Measurements from ENCODE around the gene AFAP1L1.

GRCh38 chr5:149242339-149242738, 29.3 kb upstream of the AFAP1L1 start:
- TF ChIP-seq, protein P1, sequence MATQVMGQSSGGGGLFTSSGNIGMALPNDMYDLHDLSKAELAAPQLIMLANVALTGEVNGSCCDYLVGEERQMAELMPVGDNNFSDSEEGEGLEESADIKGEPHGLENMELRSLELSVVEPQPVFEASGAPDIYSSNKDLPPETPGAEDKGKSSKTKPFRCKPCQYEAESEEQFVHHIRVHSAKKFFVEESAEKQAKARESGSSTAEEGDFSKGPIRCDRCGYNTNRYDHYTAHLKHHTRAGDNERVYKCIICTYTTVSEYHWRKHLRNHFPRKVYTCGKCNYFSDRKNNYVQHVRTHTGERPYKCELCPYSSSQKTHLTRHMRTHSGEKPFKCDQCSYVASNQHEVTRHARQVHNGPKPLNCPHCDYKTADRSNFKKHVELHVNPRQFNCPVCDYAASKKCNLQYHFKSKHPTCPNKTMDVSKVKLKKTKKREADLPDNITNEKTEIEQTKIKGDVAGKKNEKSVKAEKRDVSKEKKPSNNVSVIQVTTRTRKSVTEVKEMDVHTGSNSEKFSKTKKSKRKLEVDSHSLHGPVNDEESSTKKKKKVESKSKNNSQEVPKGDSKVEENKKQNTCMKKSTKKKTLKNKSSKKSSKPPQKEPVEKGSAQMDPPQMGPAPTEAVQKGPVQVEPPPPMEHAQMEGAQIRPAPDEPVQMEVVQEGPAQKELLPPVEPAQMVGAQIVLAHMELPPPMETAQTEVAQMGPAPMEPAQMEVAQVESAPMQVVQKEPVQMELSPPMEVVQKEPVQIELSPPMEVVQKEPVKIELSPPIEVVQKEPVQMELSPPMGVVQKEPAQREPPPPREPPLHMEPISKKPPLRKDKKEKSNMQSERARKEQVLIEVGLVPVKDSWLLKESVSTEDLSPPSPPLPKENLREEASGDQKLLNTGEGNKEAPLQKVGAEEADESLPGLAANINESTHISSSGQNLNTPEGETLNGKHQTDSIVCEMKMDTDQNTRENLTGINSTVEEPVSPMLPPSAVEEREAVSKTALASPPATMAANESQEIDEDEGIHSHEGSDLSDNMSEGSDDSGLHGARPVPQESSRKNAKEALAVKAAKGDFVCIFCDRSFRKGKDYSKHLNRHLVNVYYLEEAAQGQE (IDR thresholded peaks at IDR 0.05): no peak
- TF ChIP-seq HNF4G (IDR thresholded peaks at IDR 0.05): no peak
- TF ChIP-seq, protein P2, sequence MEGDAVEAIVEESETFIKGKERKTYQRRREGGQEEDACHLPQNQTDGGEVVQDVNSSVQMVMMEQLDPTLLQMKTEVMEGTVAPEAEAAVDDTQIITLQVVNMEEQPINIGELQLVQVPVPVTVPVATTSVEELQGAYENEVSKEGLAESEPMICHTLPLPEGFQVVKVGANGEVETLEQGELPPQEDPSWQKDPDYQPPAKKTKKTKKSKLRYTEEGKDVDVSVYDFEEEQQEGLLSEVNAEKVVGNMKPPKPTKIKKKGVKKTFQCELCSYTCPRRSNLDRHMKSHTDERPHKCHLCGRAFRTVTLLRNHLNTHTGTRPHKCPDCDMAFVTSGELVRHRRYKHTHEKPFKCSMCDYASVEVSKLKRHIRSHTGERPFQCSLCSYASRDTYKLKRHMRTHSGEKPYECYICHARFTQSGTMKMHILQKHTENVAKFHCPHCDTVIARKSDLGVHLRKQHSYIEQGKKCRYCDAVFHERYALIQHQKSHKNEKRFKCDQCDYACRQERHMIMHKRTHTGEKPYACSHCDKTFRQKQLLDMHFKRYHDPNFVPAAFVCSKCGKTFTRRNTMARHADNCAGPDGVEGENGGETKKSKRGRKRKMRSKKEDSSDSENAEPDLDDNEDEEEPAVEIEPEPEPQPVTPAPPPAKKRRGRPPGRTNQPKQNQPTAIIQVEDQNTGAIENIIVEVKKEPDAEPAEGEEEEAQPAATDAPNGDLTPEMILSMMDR (IDR thresholded peaks at IDR 0.05; ENCODE audit: low read depth, low read length, missing input control): no peak
- TF ChIP-seq MAX (IDR thresholded peaks at IDR 0.05): no peak
- TF ChIP-seq FOXA2 (IDR thresholded peaks at IDR 0.05): no peak
- no peak for TF ChIP-seq YY1 (IDR thresholded peaks at IDR 0.05)

Data from liver (tissue), 3 donors.